GM23338 (cell line): ENCODE measurements around the gene ADRA1B. TPM values are rescaled to one million over a fixed set of nuclear protein-coding genes. Genes with fewer than 3 reads are reported as not detected.

ENCODE experiments used
- EZH2 ChIP-seq: fragments of 200-600 bp; sonication (generic); IDR thresholded peaks from one replicate; pipeline ENCODE4 v1.8.0; 2017; ENCODE audit warnings: antibody characterized with exemption, mild to moderate bottlenecking, low read depth; ENCODE audit not compliant: unreplicated experiment
- JUNB ChIP-seq: IDR thresholded peaks from one replicate; pipeline ENCODE4 v1.6.1; 2016; ENCODE audit warnings: antibody characterized with exemption; ENCODE audit not compliant: unreplicated experiment
- NANOG ChIP-seq: IDR thresholded peaks from 2 replicates; pipeline ENCODE4 v1.6.1; 2016; ENCODE audit warnings: antibody characterized with exemption, borderline replicate concordance
- STAT1 ChIP-seq: IDR thresholded peaks from one replicate; pipeline ENCODE4 v1.6.1; 2016; ENCODE audit warnings: antibody characterized with exemption; ENCODE audit not compliant: unreplicated experiment
- ZNF331 ChIP-seq: fragments of 250-450 bp; sonication (Bioruptor Pico); IDR thresholded peaks from 2 replicates; pipeline ENCODE4 v1.5.0; 2020; ENCODE audit warnings: low read depth, mild to moderate bottlenecking, moderate library complexity
- polyA plus RNA-seq: library from polyadenylated mRNA; unstranded; fragments of >200 nt; fragmentation: Nextera tagmentation; extraction: Ambion mirVana; gene quantifications from 2 replicates; pipeline ENCODE4 v1.2.1, GENCODE V29; 2016
- total RNA-seq: library from RNA; depleted of rRNA; stranded (reverse); fragments of >200 nt; shearing (Covaris generic); gene quantifications from 2 replicates; pipeline ENCODE4 v1.2.3, GENCODE V29; 2014
- TF ChIP-seq, protein P1 (sequence below): fragments of 250-450 bp; sonication (Bioruptor Pico); IDR thresholded peaks from 2 replicates; pipeline ENCODE4 v1.5.0; 2020; ENCODE audit warnings: mild to moderate bottlenecking, moderate library complexity
- TF ChIP-seq, protein P2 (sequence below): IDR thresholded peaks from one replicate; pipeline ENCODE4 v1.6.1; 2018; ENCODE audit warnings: antibody characterized with exemption; ENCODE audit not compliant: unreplicated experiment

ADRA1B gene
- total and polyA plus RNA-seq, 2 experiments from 2014 or later = not detected

DNA sequence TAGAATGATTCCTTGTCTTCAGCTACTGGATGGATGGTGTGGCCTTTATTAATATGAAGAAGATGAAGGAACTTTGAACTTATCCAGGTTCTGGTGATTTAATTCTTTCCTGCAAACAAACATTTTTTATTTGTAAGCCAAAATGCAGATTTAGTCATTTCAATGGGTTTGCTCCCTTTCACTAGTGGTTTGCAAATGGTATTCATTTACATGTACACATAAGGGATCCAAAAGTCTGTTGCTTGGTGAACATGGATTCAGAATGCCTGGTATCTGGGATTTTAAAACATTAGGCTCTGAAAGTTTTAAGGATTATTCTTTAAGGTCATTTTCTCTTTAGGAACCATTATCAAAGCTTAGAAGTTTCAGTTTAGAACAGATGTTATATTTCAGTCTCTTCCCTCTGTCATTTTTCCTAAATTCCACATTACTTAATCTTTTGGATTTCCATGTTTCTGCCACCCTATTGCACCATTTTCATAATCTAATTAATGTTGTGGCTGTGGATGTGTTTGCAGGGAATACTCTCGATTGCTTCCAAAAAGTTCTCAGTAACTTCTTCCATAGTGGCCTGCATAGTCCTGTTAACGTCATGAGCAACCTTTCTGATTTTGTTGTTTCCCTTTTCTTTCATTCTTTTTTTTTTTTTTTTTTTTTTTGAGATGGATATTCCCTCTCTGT is 102.8 kb downstream of the ADRA1B start (continued):
- TF ChIP-seq, protein P1, sequence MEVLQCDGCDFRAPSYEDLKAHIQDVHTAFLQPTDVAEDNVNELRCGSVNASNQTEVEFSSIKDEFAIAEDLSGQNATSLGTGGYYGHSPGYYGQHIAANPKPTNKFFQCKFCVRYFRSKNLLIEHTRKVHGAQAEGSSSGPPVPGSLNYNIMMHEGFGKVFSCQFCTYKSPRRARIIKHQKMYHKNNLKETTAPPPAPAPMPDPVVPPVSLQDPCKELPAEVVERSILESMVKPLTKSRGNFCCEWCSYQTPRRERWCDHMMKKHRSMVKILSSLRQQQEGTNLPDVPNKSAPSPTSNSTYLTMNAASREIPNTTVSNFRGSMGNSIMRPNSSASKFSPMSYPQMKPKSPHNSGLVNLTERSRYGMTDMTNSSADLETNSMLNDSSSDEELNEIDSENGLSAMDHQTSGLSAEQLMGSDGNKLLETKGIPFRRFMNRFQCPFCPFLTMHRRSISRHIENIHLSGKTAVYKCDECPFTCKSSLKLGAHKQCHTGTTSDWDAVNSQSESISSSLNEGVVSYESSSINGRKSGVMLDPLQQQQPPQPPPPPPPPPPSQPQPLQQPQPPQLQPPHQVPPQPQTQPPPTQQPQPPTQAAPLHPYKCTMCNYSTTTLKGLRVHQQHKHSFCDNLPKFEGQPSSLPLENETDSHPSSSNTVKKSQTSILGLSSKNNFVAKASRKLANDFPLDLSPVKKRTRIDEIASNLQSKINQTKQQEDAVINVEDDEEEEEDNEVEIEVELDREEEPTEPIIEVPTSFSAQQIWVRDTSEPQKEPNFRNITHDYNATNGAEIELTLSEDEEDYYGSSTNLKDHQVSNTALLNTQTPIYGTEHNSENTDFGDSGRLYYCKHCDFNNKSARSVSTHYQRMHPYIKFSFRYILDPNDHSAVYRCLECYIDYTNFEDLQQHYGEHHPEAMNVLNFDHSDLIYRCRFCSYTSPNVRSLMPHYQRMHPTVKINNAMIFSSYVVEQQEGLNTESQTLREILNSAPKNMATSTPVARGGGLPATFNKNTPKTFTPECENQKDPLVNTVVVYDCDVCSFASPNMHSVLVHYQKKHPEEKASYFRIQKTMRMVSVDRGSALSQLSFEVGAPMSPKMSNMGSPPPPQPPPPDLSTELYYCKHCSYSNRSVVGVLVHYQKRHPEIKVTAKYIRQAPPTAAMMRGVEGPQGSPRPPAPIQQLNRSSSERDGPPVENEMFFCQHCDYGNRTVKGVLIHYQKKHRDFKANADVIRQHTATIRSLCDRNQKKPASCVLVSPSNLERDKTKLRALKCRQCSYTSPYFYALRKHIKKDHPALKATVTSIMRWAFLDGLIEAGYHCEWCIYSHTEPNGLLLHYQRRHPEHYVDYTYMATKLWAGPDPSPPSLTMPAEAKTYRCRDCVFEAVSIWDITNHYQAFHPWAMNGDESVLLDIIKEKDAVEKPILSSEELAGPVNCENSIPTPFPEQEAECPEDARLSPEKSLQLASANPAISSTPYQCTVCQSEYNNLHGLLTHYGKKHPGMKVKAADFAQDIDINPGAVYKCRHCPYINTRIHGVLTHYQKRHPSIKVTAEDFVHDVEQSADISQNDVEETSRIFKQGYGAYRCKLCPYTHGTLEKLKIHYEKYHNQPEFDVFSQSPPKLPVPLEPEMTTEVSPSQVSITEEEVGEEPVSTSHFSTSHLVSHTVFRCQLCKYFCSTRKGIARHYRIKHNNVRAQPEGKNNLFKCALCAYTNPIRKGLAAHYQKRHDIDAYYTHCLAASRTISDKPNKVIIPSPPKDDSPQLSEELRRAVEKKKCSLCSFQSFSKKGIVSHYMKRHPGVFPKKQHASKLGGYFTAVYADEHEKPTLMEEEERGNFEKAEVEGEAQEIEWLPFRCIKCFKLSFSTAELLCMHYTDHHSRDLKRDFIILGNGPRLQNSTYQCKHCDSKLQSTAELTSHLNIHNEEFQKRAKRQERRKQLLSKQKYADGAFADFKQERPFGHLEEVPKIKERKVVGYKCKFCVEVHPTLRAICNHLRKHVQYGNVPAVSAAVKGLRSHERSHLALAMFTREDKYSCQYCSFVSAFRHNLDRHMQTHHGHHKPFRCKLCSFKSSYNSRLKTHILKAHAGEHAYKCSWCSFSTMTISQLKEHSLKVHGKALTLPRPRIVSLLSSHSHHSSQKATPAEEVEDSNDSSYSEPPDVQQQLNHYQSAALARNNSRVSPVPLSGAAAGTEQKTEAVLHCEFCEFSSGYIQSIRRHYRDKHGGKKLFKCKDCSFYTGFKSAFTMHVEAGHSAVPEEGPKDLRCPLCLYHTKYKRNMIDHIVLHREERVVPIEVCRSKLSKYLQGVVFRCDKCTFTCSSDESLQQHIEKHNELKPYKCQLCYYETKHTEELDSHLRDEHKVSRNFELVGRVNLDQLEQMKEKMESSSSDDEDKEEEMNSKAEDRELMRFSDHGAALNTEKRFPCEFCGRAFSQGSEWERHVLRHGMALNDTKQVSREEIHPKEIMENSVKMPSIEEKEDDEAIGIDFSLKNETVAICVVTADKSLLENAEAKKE (CRISPR knock-in tag) = no peak
- TF ChIP-seq, protein P2, sequence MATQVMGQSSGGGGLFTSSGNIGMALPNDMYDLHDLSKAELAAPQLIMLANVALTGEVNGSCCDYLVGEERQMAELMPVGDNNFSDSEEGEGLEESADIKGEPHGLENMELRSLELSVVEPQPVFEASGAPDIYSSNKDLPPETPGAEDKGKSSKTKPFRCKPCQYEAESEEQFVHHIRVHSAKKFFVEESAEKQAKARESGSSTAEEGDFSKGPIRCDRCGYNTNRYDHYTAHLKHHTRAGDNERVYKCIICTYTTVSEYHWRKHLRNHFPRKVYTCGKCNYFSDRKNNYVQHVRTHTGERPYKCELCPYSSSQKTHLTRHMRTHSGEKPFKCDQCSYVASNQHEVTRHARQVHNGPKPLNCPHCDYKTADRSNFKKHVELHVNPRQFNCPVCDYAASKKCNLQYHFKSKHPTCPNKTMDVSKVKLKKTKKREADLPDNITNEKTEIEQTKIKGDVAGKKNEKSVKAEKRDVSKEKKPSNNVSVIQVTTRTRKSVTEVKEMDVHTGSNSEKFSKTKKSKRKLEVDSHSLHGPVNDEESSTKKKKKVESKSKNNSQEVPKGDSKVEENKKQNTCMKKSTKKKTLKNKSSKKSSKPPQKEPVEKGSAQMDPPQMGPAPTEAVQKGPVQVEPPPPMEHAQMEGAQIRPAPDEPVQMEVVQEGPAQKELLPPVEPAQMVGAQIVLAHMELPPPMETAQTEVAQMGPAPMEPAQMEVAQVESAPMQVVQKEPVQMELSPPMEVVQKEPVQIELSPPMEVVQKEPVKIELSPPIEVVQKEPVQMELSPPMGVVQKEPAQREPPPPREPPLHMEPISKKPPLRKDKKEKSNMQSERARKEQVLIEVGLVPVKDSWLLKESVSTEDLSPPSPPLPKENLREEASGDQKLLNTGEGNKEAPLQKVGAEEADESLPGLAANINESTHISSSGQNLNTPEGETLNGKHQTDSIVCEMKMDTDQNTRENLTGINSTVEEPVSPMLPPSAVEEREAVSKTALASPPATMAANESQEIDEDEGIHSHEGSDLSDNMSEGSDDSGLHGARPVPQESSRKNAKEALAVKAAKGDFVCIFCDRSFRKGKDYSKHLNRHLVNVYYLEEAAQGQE = no peak
- TF ChIP-seq NANOG (no peak), STAT1 (no peak), JUNB (no peak), ZNF331 (CRISPR knock-in tag) (no peak), EZH2 (no peak)
